NCI-H82 treated with DMSO at 0.1 percent for 48 hours (cell line): ENCODE results near the gene MRM3.
"Not testable (repeated sequence)": the region's sequence is repeated elsewhere in the genome, so short reads cannot be mapped to it uniquely, and the experiment has no call there.

Experiments used
- DNase-seq: peaks from one replicate; lab custom pipeline; 2025; ENCODE audit not compliant: unreplicated experiment; lab: John Stamatoyannopoulos, UW

The MRM3 gene, protein sequence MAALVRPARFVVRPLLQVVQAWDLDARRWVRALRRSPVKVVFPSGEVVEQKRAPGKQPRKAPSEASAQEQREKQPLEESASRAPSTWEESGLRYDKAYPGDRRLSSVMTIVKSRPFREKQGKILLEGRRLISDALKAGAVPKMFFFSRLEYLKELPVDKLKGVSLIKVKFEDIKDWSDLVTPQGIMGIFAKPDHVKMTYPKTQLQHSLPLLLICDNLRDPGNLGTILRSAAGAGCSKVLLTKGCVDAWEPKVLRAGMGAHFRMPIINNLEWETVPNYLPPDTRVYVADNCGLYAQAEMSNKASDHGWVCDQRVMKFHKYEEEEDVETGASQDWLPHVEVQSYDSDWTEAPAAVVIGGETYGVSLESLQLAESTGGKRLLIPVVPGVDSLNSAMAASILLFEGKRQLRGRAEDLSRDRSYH

DNA sequence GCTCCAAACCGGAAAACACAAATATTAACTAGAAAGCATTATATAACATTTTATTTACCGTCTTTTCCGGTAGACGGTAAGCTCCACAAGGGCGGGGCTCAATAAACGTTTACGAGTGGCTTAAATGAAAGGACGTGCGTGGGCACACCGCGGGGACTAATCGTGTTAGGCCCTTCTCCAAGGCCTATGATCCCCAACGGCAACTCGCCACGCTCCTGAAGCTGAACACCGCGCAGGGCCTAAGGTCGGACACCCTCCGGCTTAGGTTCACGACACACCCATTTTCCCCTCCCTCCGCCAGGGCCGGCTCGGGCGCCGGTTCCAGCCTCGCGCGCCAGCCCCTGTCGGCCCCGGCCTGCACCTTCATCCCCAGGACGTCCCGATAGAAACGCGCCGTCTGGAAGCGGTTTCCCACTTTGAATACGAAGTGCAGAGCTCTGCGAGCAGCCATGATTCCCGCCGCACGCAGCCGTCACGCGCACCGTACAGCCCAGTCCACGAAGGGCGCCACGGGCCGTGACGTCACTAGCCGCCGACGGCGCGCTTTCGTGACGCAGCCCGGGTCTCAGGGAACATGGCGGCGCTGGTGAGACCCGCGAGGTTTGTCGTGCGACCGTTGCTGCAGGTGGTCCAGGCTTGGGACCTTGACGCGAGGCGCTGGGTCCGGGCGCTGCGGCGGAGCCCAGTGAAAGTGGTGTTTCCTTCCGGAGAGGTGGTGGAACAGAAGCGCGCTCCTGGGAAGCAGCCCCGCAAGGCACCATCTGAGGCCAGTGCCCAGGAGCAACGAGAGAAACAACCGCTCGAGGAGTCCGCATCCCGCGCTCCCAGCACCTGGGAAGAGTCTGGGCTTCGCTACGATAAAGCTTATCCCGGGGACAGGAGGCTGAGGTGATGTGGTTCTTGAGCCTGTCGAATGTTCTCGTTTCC, at the start of gene MRM3, which contains the start of gene GLOD4:
Gene MRM3 (plus strand): TSS at position 549 of the 927 bp plus-strand sequence. CDS start 26 bp downstream, at position 575.
Gene GLOD4 (minus strand): TSS at position 476 of the 927 bp plus-strand sequence. CDS start 25 bp downstream, at position 451.
- peak; percentile 51 for DNase-seq

DNA sequence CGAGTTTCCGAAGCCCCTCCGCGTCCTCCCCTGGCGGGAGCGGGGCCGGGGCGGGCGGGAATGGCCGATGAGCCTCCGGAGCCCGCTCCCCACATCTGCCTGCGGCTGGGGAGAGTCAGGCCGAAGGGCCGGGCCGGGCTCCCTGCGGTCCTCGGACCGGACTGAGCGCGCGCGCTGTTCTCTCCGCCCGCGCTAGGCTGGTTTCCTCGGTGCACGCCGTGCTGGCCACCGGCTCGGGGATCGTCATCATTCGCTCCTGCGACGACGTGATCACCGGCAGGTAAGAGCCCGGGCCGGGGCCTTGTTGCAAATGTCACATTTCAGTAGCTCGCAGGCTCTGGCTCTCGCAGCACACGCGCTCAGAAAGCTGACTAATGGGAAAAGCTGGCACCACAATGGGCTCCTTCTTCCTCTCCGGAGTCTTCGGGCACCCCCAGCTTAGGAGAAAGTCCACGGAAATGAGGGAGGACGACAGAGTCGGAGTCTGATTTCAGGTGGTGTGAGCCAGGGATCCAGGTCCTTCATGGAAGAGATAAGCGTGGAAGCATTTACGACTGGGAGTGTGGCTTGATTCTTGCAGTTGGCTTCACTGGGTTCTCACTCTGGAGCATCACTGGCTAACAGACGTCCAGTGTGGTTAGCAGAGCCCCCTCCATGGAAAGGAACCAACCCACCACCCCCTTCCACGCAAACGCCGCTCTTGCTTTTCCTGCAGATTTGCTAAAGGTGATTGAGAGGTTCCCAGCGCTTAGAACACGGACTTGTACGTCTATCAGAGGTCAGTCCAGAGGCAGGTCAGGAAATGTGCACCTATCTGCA, 49.0 kb upstream of the MRM3 start:
- DNase-seq: no peak

DNA sequence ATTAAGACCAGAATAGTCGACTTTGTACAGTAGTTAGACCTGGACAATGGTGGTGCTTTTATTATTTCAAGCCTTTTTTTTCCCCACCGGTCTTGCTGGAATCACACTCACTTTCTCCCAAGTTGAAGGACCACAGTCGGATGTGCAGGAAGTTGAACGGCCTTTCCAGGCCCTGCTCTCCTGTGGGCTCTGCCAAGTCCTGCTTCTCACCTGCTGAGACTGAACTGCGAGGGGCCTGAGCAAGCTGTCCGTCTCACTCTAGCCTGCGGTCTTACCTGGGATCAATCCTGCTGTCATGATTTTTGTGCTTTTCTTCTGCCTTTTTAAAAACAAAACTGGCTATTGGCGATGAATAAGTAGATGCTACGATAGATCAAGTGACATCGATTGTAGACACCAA, 48.4 kb upstream of the MRM3 start:
- DNase-seq: no peak

DNA sequence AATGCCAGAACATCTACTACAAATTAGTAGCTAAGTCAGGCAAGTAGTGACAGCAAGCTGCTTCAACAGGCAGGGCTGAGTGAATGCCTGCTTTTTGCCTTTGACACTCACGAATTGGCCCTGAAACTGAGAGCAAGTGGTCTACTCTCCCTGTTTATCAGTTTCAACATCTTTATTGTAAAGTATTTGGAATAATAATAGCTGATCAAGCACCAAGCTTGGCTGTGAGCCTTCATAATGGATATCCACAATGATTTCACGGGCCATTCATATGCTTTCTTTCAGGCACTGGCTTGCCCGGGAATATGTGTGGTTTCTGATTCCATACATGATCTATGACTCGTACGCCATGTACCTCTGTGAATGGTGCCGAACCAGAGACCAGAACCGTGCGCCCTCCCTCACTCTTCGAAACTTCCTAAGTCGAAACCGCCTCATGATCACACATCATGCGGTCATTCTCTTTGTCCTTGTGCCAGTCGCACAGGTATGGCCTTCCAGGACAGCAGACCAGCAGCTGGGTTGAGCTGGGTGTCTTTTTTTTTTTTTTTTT, 44.5 kb upstream of the MRM3 start:
- DNase-seq: no peak

DNA sequence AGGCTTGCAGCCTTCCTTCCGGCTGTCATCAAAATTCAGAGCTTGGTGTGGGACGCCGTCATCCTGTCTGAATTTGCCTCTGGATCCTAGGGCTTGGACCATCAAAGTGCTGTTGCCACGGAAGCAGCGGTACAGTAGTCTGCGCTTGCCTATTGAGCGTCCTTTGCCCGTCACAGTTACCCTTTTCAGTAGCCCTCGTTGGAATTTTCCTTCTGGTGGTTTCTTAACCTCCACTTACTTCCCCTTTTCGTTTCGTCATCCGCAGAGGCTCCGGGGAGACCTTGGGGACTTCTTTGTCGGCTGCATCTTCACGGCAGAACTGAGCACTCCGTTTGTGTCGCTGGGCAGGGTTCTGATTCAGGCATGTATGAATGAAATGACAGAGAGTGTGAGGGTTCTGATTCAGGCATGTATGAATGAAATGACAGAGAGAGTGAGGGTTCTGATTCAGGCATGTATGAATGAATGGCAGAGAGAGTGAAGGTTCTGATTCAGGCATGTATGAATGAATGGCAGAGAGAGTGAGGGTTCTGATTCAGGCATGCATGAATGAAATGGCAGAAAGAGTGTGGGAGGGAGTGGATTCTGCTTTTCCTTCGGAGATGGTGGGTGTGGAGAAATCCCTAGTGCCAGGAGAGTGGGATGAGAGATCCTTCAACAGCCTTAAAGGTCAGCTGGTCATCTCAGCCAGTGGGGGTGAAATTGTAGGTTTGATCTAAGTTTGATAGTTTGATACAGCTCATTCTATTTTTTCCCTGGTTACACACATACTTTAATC, 41.7 kb upstream of the MRM3 start:
- no peak for DNase-seq

DNA sequence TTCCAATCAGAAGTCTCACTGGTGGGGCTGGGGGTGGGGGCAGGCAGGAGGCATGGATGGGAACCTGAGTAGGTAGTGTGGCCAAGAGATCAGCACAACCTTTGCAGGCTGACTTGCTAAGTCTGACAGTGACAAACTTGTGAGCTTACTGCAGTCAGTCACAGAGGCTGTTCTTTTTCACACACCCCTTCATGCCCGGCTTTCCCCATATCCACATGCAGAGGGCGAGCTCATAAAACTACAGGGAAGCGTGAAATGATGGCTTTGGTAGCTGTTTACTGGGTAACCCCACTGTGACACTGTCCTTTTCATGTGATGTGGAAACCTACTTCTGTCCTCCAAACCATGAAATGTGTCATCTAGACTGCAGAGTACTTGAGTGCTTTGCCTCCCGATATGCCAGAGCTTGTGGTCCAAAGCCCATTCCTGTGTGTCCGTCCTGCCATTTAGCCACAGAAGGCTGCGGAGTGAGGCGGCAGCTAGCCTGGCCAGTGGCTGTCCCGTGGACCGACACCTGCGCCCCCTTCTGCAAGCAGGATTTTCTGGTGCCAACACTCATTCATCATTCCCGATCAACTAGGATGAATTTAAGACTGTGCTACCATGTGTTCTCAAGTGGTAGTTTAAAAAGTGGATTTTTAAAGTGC, 39.9 kb upstream of the MRM3 start:
- no peak for DNase-seq

DNA sequence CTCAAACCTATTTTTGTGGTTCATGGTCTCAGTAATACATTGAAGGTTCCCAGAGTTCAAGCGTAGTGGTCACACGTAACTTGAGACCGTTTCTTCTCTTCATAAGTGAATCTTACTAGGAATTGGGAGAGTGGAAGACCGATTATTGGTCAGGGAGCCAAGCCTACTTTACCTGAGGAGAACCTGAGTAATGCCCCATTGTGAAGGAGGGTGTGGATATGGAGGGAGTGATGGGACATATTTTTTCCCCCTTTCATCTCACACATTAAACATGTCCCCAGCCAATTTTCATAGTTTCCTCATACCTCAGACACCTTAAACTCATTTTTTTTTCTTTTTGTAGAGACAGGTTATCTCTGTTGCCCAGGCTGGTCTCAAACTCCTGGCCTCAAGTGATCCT, 39.0 kb upstream of the MRM3 start:
- DNase-seq: no peak

DNA sequence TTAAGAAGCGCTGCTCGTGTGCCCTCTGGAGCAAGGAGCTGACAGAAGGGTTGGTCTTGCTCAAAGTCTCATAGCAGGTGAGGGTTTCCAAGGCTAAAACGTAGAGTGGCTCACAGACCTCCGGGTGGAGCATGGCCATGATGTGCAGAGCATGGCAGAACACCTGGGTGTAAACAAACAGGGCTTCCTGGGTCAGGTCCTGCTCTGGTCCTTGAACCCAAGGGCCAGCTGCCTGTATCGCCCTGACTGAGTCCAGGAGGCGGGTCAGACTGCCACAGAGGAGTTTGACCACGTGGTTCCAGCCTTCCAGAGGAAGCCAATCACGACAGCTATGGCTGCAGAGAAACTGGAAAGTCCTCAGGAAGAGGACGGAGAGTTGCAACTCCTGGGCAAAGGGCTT, 37.2 kb upstream of the MRM3 start:
- DNase-seq: no peak

DNA sequence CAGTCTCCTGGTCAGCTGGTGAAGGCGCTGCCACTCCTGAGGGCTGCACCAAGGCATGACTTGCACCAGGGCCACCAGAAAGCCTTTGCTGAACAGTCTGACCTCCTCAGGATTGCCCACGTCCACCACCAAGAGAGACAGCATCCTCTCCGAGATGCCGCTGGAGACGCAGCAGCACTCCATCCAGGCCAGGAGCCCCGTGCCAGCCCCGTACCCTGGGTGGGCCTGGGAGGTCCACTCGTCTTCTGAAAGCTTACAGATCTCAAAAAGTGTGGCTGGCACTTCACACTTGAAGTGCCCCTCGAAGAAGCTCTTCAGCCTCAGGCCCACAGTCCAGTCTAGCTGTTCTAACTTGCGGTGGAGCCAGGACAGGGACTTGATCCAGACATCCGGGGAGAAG, 36.7 kb upstream of the MRM3 start:
- no peak for DNase-seq

DNA sequence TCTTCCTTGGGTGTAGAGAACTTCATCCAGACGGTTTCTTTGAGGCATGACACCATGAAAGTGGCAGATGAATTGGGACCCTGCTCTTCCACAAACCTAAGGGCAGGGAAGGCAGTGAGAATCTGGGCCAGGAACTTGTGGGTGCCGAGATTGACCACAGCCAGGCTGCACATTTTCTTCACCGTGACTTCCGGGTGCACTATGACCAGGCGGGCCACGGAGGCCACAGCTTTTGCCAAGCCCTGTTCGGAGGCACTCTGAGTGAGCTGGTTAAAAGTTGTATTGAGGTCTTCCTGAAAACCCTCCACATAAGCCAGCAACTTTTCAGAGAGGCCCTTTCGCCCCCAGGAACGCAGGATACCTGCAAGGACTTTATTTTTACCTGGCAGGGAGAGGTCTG, 36.0 kb upstream of the MRM3 start:
- no peak for DNase-seq

DNA sequence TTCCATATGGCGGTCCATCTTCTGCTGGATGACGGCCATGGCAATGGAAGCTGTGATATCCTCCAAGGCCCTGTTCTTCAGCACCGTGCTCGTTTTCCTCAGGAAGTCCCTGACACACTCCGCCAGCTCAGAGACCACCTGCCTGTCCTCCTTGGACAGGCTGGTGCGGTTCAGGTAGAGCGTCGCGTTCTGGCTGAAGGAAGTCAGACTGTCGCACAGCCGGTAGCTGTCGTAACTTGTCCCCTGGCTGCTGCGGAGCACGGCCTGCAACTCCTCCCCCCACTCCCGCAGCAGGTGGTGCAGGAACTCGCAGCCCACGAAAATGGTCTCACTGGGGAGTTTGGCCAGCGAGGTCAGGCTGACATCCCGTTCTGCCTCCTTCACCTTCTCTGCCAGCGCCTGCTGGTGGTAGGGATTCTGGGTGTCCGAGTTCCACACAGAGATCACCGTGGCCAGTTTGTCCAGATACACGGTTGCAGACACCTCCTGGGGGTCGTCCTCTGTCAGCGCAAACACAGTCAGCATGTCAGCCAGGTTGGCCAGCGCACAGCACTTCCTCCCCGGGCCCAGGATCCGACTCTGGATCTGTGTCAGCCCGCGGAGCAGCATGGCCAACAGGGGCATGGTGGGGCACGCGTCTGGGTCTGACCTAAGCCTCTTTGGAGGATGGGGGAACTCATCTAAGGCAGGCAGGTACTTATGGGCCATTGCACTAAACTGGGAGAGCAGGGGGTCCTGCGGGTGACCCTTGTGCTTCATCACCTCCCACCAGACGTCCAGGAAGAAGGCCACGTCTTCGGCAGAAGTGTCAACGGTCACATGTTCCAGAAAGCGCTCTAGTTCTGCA, 35.1 kb upstream of the MRM3 start:
- no peak for DNase-seq

DNA sequence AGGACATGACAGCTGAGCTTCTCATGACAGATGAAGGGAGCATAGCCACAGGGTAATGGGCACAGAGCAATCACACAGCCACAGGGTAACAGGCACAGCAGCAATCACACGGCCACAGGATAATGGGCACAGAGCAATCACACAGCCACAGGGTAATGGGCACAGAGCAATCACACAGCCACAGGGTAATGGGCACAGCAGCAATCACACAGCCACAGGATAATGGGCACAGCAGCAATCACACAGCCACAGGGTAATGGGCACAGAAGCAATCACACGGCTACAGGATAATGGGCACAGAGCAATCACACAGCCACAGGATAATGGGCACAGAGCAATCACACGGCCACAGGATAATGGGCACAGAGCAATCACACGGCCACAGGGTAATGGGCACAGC, 33.5 kb upstream of the MRM3 start:
- DNase-seq: not testable (repeated sequence)

DNA sequence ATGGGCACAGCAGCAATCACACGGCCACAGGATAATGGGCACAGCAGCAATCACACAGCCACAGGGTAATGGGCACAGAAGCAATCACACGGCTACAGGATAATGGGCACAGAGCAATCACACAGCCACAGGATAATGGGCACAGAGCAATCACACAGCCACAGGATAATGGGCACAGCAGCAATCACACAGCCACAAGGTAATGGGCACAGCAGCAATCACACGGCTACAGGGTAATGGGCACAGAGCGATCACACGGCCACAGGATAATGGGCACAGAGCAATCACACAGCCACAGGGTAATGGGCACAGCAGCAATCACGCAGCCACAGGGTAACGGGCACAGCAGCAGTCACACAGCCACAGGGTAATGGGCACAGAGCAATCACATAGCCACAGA, 32.8 kb upstream of the MRM3 start:
- not testable (repeated sequence) for DNase-seq

DNA sequence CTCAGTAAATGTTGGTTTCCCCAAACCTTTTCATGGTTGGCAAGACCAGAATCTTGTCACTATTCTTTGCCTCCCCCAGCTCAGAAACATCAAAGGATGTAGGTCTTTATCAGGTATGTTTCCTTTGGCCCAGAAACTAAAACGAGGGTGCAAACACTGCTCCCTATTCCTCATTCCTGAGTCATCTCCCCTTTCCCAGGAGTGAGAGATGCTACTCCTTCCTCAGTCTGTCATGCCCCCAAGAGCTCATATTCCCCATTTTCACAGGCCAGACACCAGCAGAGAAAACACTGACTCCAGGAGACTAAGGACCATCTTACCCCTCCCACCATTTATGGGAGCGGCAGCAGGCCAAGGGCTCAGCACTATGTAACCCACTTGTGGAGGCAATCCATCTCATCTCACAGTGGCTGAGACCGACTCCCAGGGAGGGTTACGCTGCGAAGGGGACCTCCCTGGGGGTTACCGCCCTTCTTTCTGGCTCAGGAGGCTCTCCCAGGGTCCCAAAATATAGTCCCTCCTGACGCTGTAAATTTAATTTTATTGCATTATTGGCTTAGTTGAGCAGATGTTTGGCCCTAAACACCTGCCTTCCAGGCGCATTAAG, 31.6 kb upstream of the MRM3 start:
- DNase-seq: peak; percentile 83

DNA sequence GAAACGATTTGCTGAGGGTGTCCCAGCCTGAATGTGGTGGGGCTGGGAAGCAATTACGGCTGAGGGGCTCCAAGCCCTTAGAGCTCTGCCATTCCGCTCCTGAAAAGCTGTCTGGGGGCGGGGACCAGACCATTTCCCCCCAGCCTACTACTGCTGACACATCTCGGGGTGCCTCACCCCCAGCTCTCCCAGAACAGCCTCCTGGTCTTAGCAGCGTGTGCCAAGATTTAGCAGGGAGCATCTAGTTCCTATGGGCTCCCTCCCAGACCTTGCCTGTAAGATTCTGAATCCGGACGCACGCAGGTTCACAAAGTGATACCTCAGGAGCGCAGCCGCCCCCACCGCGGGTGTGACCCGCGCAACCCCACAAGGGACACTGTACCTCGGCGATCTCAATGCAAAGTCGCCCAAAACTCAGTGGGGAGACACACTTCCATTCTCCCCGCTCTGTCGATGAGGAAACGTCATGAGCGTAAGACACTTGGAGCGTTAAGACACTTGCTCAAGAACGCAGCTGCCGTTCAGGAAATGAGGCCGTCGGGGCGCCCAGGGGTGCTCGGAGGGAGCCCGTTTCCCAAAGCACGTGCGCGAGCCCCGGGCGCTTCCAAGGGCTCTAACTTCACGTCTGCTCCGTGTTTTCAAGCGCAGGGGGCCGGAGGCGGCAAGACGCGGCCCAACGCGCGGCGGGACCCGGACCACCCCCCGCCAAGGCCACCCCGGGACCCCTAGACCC, 30.7 kb upstream of the MRM3 start:
- no peak for DNase-seq

DNA sequence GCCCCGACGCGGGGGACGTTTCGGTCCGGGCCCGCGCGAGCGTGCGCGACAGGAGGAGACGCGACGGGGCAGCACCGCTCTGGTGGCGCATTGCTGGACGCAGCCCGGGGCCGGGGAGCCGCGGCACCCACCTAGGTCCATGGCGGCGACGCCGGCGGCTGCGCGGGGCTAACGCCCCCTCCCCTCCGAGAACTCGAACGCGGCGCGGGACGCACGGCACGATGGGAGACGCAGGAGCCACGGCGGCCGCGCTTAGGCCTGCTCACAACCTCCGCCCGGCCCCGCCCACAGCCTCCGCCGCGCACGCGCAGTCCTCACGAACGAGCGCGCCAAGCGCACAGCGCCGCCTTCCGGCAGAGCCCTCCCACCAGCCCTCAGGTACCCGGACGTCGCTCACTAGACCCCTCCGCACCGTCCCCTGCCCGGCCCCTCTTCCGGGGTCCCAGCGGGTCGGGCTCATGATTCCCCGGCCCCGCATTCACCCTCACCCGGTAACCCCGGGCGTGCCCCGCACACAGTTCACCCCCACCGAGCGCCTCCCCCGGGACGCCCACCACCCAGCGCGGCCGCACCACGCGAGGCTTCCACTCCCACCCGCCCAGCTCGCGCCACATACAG, 30.0 kb upstream of the MRM3 start, which contains the start of gene GEMIN4:
Gene GEMIN4 (minus strand): TSS at position 263 of the 618 bp plus-strand sequence. CDS start 122 bp downstream, at position 141.
- DNase-seq: peak; percentile 78
